Measurements from ENCODE around the gene NFIB.

Gene NFIB

GRCh38 chr9:14164908-14165307 is 149.0 kb downstream of the NFIB start:
- Mint-ChIP-seq H3K27ac (no peak overlapping the region), H3K4me3 (no peak overlapping the region), H3K36me3 (ENCODE audit: low read depth) (no peaks in the 10 kb centered on the region), H3K4me1 (peaks cover 5% of the 10 kb centered on the region), H3K27me3 (ENCODE audit: low read depth, poor library complexity) (peaks cover 3% of the 10 kb centered on the region), H3K9me3 (no peaks in the 10 kb centered on the region)
- TF ChIP-seq CTCF (IDR thresholded peaks at IDR 0.05): no peak
- no peak for DNase-seq

GRCh38 chr9:14159440-14160216 is 154.3 kb downstream of the NFIB start:
- no peak for DNase-seq
- Mint-ChIP-seq H3K27ac (no peak overlapping the region), H3K9me3 (no peaks in the 10 kb centered on the region), H3K27me3 (ENCODE audit: low read depth, poor library complexity) (no peaks in the 10 kb centered on the region), H3K4me1 (no peaks in the 10 kb centered on the region), H3K36me3 (ENCODE audit: low read depth) (no peaks in the 10 kb centered on the region), H3K4me3 (no peak overlapping the region)
- no peak for TF ChIP-seq CTCF (IDR thresholded peaks at IDR 0.05)

GRCh38 chr9:14158916-14159315 is 155.0 kb downstream of the NFIB start:
- no peaks in the 10 kb centered on the region for H3K4me1 Mint-ChIP-seq
- TF ChIP-seq CTCF (IDR thresholded peaks at IDR 0.05): no peak
- H3K27ac Mint-ChIP-seq: no peak overlapping the region
- DNase-seq: no peak
- H3K9me3 Mint-ChIP-seq: no peaks in the 10 kb centered on the region
- no peak overlapping the region for H3K4me3 Mint-ChIP-seq
- no peaks in the 10 kb centered on the region for H3K27me3 Mint-ChIP-seq (ENCODE audit: low read depth, poor library complexity)
- H3K36me3 Mint-ChIP-seq (ENCODE audit: low read depth): no peaks in the 10 kb centered on the region

GRCh38 chr9:14158136-14158813 is 155.7 kb downstream of the NFIB start:
- no peak for DNase-seq
- Mint-ChIP-seq H3K27ac (peak overlapping the region; percentile 11), H3K4me3 (no peak overlapping the region)

GRCh38 chr9:14157191-14157590 is 156.8 kb downstream of the NFIB start:
- no peak for TF ChIP-seq CTCF (IDR thresholded peaks at IDR 0.05)
- H3K27me3 Mint-ChIP-seq (ENCODE audit: low read depth, poor library complexity): no peaks in the 10 kb centered on the region
- peaks cover 14% of the 10 kb centered on the region for H3K4me1 Mint-ChIP-seq
- no peaks in the 10 kb centered on the region for H3K36me3 Mint-ChIP-seq (ENCODE audit: low read depth)
- DNase-seq: no peak
- H3K27ac Mint-ChIP-seq: no peak overlapping the region
- H3K4me3 Mint-ChIP-seq: no peak overlapping the region
- no peaks in the 10 kb centered on the region for H3K9me3 Mint-ChIP-seq

More at GRCh38 chr9:14158136-14158813, 155.7 kb downstream of the NFIB start:
- H3K36me3 Mint-ChIP-seq (ENCODE audit: low read depth): no peaks in the 10 kb centered on the region
- peaks cover 4% of the 10 kb centered on the region for H3K4me1 Mint-ChIP-seq
- no peak for TF ChIP-seq CTCF (IDR thresholded peaks at IDR 0.05)
- H3K9me3 Mint-ChIP-seq: no peaks in the 10 kb centered on the region
- no peaks in the 10 kb centered on the region for H3K27me3 Mint-ChIP-seq (ENCODE audit: low read depth, poor library complexity)
